Neutrophil (primary cell): Measurements from ENCODE around the gene MORN5.

Source experiments
- H3K27ac ChIP-seq: fragments of 200-600 bp; sonication (generic); 2 replicates; pipeline ENCODE4 v1.5.1; 2016; ENCODE audit warnings: mild to moderate bottlenecking, moderate library complexity
- H3K27me3 ChIP-seq: fragments of 200-600 bp; sonication (generic); 2 replicates; pipeline ENCODE4 v1.6.0; 2016; ENCODE audit warnings: mild to moderate bottlenecking
- H3K36me3 ChIP-seq: fragments of 200-600 bp; sonication (generic); 2 replicates; pipeline ENCODE4 v1.5.1; 2017
- H3K4me1 ChIP-seq, 2 experiments: fragments of 200-600 bp in 1 of 2; sonication (generic) in 1 of 2; 1 replicate in 1 of 2; 2 replicates in 1 of 2; pipeline versions ENCODE4 v1.5.1 to v1.6.1; 2013 to 2016; ENCODE audit warnings: low read depth in 1 of 2, low read length in 1 of 2, mild to moderate bottlenecking in 1 of 2, moderate library complexity in 1 of 2; ENCODE audit not compliant: control insufficient read depth in 1 of 2, insufficient read depth in 1 of 2
- H3K4me3 ChIP-seq, 2 experiments: fragments of 200-600 bp in 1 of 2; sonication (generic) in 1 of 2; 1 replicate in 1 of 2; 2 replicates in 1 of 2; pipeline ENCODE4 v1.5.1; 2013 to 2016; ENCODE audit warnings: low read depth in 1 of 2, low read length in 1 of 2, mild to moderate bottlenecking in 1 of 2, moderate library complexity in 1 of 2
- H3K9me3 ChIP-seq: fragments of 200-600 bp; sonication (generic); 2 replicates; pipeline ENCODE4 v1.5.1; 2016
- TF ChIP-seq, protein P1 (sequence below): fragments of 200-600 bp; sonication (generic); IDR thresholded peaks from 2 replicates; pipeline ENCODE4 v1.5.1; 2016; ENCODE audit warnings: antibody characterized with exemption

The MORN5 gene

GRCh38 chr9:122122468-122122867 lies 37.2 kb upstream of the MORN5 start:
- Histone ChIP-seq H3K27me3 (peaks cover 32% of the 10 kb centered on the region), H3K27ac (no peak overlapping the region), H3K9me3 (no peaks in the 10 kb centered on the region), H3K4me1 (peaks cover 0 to 4% of the 10 kb centered on the region in 2 experiments), H3K36me3 (no peaks in the 10 kb centered on the region), H3K4me3 (no peak overlapping the region)
- TF ChIP-seq, protein P1, sequence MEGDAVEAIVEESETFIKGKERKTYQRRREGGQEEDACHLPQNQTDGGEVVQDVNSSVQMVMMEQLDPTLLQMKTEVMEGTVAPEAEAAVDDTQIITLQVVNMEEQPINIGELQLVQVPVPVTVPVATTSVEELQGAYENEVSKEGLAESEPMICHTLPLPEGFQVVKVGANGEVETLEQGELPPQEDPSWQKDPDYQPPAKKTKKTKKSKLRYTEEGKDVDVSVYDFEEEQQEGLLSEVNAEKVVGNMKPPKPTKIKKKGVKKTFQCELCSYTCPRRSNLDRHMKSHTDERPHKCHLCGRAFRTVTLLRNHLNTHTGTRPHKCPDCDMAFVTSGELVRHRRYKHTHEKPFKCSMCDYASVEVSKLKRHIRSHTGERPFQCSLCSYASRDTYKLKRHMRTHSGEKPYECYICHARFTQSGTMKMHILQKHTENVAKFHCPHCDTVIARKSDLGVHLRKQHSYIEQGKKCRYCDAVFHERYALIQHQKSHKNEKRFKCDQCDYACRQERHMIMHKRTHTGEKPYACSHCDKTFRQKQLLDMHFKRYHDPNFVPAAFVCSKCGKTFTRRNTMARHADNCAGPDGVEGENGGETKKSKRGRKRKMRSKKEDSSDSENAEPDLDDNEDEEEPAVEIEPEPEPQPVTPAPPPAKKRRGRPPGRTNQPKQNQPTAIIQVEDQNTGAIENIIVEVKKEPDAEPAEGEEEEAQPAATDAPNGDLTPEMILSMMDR = no peak

GRCh38 chr9:122122903-122123632 lies 36.6 kb upstream of the MORN5 start:
- no peak overlapping the region for H3K4me3 ChIP-seq
- TF ChIP-seq, protein P1 = peak; percentile 83
- H3K36me3 ChIP-seq = no peaks in the 10 kb centered on the region
- peaks cover 38% of the 10 kb centered on the region for H3K27me3 ChIP-seq
- H3K4me1 ChIP-seq = peaks cover 0 to 4% of the 10 kb centered on the region in 2 experiments
- no peak overlapping the region for H3K27ac ChIP-seq
- H3K9me3 ChIP-seq = no peaks in the 10 kb centered on the region

GRCh38 chr9:122124048-122124447 lies 35.7 kb upstream of the MORN5 start:
- Histone ChIP-seq H3K4me3 (no peak overlapping the region), H3K36me3 (no peaks in the 10 kb centered on the region), H3K27ac (no peak overlapping the region), H3K27me3 (peaks cover 48% of the 10 kb centered on the region), H3K4me1 (peaks cover 0 to 4% of the 10 kb centered on the region in 2 experiments), H3K9me3 (no peaks in the 10 kb centered on the region)
- TF ChIP-seq, protein P1 = no peak

GRCh38 chr9:122124528-122124927 lies 35.2 kb upstream of the MORN5 start:
- TF ChIP-seq, protein P1 = no peak
- Histone ChIP-seq H3K36me3 (no peaks in the 10 kb centered on the region), H3K27me3 (peaks cover 53% of the 10 kb centered on the region), H3K4me3 (no peak overlapping the region), H3K4me1 (peaks cover 0 to 4% of the 10 kb centered on the region in 2 experiments), H3K27ac (no peak overlapping the region), H3K9me3 (no peaks in the 10 kb centered on the region)

DNA sequence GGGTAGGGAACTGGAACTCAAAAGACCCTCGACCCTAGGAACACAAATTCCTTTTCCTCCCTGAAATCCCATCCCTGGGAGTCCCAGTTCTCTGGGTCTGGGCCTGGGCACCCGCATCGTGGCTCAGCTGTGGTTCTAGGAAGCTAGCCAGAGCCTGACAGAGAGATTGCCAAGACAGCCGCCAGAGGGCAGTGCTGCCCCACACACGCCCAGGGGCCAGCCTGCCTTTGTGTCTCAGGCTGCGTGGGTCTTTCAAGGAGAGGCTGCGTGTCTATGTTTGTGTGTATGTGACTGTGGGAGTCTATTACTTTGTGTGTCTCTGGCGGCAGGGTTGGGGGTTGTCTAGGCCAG lies 34.6 kb upstream of the MORN5 start:
- H3K4me1 ChIP-seq = peaks cover 0 to 4% of the 10 kb centered on the region in 2 experiments
- H3K9me3 ChIP-seq = no peaks in the 10 kb centered on the region
- H3K27me3 ChIP-seq = peaks cover 59% of the 10 kb centered on the region
- TF ChIP-seq, protein P1 = peak; percentile 72
- no peaks in the 10 kb centered on the region for H3K36me3 ChIP-seq
- no peak overlapping the region for H3K27ac ChIP-seq
- H3K4me3 ChIP-seq = no peak overlapping the region
